IPS DF 6.9 (cell line): Measurements from ENCODE around the gene MAML3.

ENCODE experiments used
- DNase-seq: peaks from one replicate; pipeline ENCODE4 v3.0.0-alpha.2; 2013; ENCODE audit warnings: low read depth, low spot score
- H3K27ac ChIP-seq: one replicate; pipeline ENCODE4 v1.5.1; 2013; ENCODE audit warnings: low read length, control low read depth
- H3K27me3 ChIP-seq: 2 replicates; pipeline ENCODE4 v1.6.1; 2013; ENCODE audit warnings: mild to moderate bottlenecking, low read length; ENCODE audit not compliant: control insufficient read depth, insufficient read depth
- H3K36me3 ChIP-seq: 2 replicates; pipeline ENCODE4 v1.6.1; 2013; ENCODE audit warnings: low read length; ENCODE audit not compliant: control insufficient read depth, insufficient read depth
- H3K4me1 ChIP-seq: 2 replicates; pipeline ENCODE4 v1.6.1; 2013; ENCODE audit warnings: low read length; ENCODE audit not compliant: control insufficient read depth, insufficient read depth
- H3K4me3 ChIP-seq: 2 replicates; pipeline ENCODE4 v1.5.1; 2013; ENCODE audit warnings: mild to moderate bottlenecking, low read length
- H3K9me3 ChIP-seq: 2 replicates; pipeline ENCODE4 v1.6.1; 2013; ENCODE audit warnings: low read length, inconsistent platforms; ENCODE audit not compliant: control insufficient read depth, insufficient read depth
- WGBS: extraction: QIAGEN DNeasy Blood & Tissue Kit; methylation state at CpG from one replicate; pipeline ENCODE4 v1.1.7; 2013; ENCODE audit warnings: mixed read lengths, missing lambda C conversion rate; ENCODE audit not compliant: insufficient read length, insufficient coverage; 5-methylcytosine and 5-hydroxymethylcytosine counted together

The MAML3 gene

DNA sequence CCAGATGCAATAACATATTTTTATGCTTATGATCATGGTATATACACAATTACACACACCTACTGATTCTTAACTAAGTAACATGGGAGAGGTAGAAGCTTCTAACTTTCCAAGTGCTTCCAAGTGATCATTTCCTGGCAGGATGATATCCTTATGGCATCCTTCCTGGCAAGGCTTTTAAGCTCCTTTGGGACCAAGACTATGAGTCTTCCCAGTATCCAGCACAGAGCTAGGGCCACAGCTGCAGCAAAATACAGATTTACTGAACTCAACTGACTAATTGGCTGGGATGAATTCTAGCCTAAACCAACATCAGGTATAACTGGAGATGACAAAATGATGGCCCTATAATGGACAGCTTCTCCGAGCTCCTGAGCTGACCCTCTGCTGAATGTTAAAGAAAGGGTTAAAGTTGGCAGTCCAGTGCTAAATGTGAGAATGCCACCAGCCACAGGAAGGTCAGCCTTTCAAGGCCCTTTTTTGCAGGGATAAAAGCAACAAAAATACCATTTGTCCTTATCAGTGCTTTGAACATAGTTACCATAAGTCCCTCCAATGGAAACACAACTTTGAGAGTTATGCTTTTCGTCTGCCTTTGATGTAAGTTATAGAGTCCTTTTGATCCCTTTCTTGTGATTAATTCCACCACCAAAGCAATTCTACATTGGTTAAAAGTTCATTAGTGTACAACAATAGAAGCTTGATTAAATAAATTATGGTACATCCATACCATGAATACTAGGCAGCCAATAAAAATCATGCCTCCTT lies 415.0 kb downstream of the MAML3 start:
- no CpG with 5 or more reads among the region's 2 CpGs for WGBS
- DNase-seq, result no peak
- peaks cover 3% of the 10 kb centered on the region; the same call in 1 of the 2 replicates for H3K4me1 ChIP-seq

DNA sequence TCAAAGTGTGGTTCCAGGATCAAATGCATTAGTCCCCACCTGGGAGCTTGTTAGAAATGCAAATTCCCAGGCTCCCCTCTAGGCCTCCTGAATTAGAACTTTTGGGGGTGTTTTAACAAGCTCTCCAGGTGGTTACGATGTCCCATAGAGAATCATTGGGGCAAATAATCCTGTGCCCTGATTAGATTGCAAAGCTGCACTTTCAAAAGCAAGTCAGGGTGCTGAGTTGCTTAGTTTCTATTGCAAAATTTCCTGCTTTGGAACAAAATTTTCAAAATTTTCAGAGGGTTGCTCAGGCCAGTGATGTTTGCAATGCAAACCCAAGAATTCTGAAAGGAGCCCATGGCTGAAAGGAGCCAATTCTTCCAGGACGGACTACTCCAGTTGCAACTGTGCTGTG lies 417.3 kb downstream of the MAML3 start:
- WGBS, result no CpG with 5 or more reads among the region's 2 CpGs
- Histone ChIP-seq H3K9me3 (no peaks in the 10 kb centered on the region), H3K4me1 (peaks cover 3% of the 10 kb centered on the region; the same call in 1 of the 2 replicates), H3K4me3 (no peak overlapping the region), H3K27me3 (peaks cover 5% of the 10 kb centered on the region; the same call in 1 of the 2 replicates), H3K27ac (no peak overlapping the region), H3K36me3 (no peaks in the 10 kb centered on the region)
- DNase-seq, result no peak

More for the DNA sequence above, 415.0 kb downstream of the MAML3 start:
- no peak overlapping the region for H3K4me3 ChIP-seq
- H3K36me3 ChIP-seq, result no peaks in the 10 kb centered on the region
- H3K27ac ChIP-seq, result no peak overlapping the region
- peaks cover 2% of the 10 kb centered on the region; the same call in 1 of the 2 replicates for H3K27me3 ChIP-seq
- H3K9me3 ChIP-seq, result no peaks in the 10 kb centered on the region

DNA sequence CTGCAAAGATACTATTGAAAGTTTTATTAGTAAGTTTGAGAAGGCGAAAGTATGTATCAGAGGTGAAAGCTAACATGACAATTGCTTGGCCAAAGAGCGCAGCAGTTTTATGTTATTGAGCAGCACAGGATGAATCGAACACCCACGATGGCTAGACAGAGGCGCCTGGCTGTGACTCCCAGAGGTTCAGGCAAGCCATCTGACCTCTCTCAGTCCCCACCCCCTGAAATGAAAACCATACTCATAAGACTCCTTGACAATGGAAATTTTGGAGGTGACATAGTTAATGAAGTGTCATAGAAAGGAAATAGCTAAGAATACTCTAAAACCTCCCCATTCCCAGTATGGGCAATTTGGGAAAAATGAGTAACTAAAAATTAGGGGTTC lies 417.7 kb downstream of the MAML3 start:
- no peak for DNase-seq

DNA sequence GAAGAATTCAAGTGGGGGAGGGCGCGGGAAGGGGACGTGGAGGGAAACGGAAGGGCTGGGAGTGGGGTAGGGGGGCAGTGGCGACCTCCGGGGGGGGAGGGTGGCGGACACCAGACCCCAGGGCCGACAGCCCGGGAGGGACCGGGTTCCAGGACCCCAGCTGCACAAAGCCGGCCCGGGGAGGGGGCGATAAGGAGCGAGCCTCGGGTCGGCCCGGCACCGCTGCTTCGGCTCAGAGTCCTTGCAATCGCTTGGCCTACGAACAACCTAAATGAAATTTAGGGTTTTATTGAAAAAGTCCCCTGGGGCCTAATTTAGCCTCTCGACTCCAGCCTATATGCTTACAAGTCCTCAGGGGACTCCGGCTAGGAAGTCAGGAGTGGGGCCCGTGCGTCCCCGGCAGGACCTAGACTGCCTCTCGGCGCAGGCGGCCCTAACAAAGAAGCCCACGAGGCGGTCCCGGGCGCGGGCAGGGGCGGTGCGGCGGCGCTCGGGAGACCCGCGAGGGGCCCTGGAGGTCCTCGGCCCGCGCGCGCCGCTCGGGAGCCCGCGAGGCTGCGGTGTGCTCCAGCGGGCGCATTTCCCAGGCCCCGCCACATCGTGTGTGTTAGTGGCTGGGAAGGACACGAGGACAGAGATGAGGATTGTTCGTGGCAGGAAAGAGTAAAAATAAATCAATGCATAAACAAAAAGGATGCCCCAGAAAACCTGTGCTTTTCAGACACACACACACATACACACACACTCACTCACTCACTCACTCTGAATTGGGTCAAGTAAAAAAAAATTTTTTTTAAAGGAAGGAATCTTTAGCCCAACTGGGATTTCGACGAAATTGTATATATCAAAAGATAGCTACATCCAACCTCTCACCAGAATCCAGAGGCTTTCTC lies 418.4 kb downstream of the MAML3 start:
- peak overlapping the region; percentile 46; the same call in 1 of the 2 replicates for H3K4me3 ChIP-seq
- H3K9me3 ChIP-seq, result no peaks in the 10 kb centered on the region
- no peaks in the 10 kb centered on the region for H3K36me3 ChIP-seq
- H3K4me1 ChIP-seq, result no peaks in the 10 kb centered on the region; the same call in 1 of the 2 replicates
- peaks cover 5% of the 10 kb centered on the region; the same call in 1 of the 2 replicates for H3K27me3 ChIP-seq
- no peak for DNase-seq
- no CpG with 5 or more reads among the region's 59 CpGs for WGBS
- H3K27ac ChIP-seq, result no peak overlapping the region

More for the DNA sequence above, 417.7 kb downstream of the MAML3 start:
- Histone ChIP-seq H3K36me3 (no peaks in the 10 kb centered on the region), H3K4me3 (no peak overlapping the region), H3K9me3 (no peaks in the 10 kb centered on the region), H3K27ac (no peak overlapping the region), H3K4me1 (peaks cover 3% of the 10 kb centered on the region; the same call in 1 of the 2 replicates), H3K27me3 (peaks cover 5% of the 10 kb centered on the region; the same call in 1 of the 2 replicates)
- WGBS, result no CpG with 5 or more reads among the region's 5 CpGs

DNA sequence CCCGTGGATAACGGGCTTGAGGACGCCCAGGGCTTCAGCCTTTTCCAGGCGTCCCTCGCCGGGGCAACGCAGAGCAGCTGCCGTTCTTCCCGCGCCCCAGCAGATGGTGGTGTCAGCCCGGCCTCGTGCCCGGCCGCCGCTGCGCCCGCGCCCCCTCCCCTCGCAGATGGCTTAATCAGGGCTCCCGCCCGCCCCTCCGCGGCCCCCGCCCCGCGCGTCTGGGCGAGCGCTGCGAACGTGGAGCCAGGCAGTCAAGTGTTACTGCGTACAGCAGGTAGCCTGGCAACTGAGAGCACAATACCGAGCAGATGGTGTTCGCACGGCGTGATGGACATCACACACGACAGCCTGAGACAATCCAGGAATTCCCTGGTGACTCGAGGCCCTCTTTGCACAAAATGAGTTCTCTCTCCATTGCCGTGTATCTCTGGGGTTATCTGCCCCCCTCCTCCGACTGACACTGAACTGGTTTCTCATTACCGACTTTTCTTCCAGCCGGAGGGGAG lies 419.1 kb downstream of the MAML3 start:
- Histone ChIP-seq H3K9me3 (no peaks in the 10 kb centered on the region), H3K27ac (no peak overlapping the region), H3K4me1 (no peaks in the 10 kb centered on the region), H3K36me3 (no peaks in the 10 kb centered on the region), H3K27me3 (peaks cover 5% of the 10 kb centered on the region; the same call in 1 of the 2 replicates), H3K4me3 (peak overlapping the region; percentile 46; the same call in 1 of the 2 replicates)
- peak; percentile 55 for DNase-seq
- no CpG with 5 or more reads among the region's 42 CpGs for WGBS

DNA sequence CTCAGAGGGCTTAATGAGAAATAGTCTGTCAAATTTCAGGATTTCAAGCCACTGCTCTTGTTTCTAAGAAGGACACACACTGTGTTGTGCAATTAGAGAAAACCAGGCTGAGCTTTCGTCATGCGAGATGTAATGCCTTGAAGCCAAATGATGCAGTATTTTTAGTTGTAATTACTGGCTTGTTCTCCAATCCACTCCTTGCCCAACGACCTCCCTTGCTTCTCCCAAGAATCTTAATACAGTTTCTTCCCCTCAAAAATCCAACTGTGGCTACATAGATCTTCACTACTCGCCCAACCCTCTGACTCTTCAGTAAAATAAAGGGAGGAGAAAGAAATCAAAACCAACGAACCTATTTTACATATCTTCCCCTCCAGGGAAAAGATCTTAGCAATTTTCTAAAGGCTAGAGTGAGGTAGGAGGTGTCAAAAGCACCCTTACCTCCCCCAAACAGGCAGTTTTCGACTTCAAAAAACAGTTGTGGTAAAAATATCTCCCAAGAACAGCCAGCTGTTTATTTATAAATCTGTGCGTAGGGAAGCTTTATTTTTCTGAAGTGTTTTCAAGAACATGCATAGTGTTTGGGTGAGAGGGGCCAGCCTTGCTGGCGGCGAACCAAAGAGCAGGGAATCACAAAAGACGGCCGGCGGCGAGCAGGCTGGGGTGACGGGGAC lies 419.6 kb downstream of the MAML3 start:
- no peak for DNase-seq
- Histone ChIP-seq H3K4me1 (no peaks in the 10 kb centered on the region), H3K27ac (no peak overlapping the region), H3K4me3 (no peak overlapping the region), H3K9me3 (no peaks in the 10 kb centered on the region), H3K36me3 (no peaks in the 10 kb centered on the region), H3K27me3 (peaks cover 5% of the 10 kb centered on the region; the same call in 1 of the 2 replicates)
- WGBS, result no CpG with 5 or more reads among the region's 14 CpGs

DNA sequence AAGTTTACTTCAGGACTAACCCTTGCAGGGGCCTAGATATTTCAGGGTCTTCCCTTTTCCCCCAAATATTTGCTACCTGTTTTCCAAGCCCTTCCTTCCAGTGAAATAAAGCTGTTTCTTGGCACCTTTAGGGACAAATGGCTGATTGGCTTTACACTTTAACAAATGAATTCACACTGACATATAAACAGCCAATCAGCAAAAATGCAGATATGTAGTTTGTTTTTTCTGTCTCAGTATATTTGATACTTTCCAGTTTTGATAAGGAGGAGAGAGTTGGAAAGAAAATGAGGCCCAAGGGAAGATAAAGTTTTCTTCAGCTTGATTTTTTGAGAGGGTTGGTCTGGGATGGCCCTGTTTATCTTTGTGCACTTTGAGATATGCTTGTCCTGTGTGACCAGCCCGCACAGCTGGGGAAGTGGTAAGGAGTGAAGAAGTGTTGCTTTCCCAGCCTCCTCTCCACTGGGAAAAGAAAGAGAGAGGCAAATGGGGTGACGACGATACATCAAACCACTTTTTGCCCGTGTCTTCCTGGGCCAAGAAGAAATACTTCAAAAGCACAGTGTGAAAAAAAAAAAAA lies 420.9 kb downstream of the MAML3 start:
- no CpG with 5 or more reads among the region's 4 CpGs for WGBS
- Histone ChIP-seq H3K4me1 (no peaks in the 10 kb centered on the region), H3K27me3 (peaks cover 5% of the 10 kb centered on the region; the same call in 1 of the 2 replicates), H3K27ac (no peak overlapping the region), H3K36me3 (no peaks in the 10 kb centered on the region), H3K9me3 (no peaks in the 10 kb centered on the region), H3K4me3 (no peak overlapping the region)
- DNase-seq, result no peak

DNA sequence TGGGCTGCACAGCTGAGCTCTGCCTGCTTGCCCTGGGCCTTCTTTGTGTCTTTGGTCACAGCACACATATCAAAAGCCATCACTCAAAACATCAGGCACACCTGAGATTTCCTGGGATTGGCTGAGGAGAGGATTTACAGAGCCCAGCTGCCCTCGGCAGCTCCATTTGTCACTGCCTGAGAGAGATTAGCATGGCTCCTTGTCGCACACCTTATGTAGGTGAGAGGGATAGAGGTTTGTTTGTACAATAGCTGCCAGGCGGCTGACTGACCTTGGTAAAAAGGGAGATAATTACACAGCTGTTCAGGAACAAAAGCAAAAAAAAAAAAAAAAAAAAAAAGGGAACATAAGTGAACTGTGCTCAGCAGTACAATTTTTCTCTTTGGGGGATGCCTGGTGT lies 425.1 kb downstream of the MAML3 start:
- H3K27ac ChIP-seq, result no peak overlapping the region
- H3K36me3 ChIP-seq, result no peaks in the 10 kb centered on the region
- no peak overlapping the region for H3K4me3 ChIP-seq
- H3K4me1 ChIP-seq, result no peaks in the 10 kb centered on the region
- WGBS, result no CpG with 5 or more reads among the region's 3 CpGs
- no peak for DNase-seq
- H3K27me3 ChIP-seq, result peaks cover 2% of the 10 kb centered on the region; the same call in 1 of the 2 replicates
- H3K9me3 ChIP-seq, result no peaks in the 10 kb centered on the region

DNA sequence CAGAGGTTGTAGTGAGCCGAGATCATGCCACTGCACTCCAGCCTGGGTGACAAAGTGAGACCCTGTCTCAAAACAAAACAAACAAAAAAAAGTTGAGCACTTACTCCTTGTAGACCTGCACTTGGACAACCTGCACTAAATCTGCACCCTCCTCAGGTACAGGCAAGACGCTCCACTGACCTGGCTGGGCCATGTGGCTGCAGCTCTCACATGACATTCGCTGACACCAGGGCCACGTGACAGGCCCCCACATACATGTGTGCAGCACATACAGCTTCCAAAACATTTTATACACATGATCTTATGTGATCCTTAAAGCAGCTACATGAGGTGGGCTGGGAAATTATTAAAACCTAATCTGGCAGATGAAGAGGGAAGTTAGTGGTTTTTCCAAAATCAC lies 425.8 kb downstream of the MAML3 start:
- Histone ChIP-seq H3K27ac (no peak overlapping the region), H3K4me3 (no peak overlapping the region), H3K9me3 (no peaks in the 10 kb centered on the region), H3K4me1 (no peaks in the 10 kb centered on the region), H3K27me3 (no peaks in the 10 kb centered on the region), H3K36me3 (no peaks in the 10 kb centered on the region)
- no peak for DNase-seq
- WGBS, result no CpG with 5 or more reads among the region's 4 CpGs
